DMS 273 (cell line): Measurements from ENCODE around the gene IMPA2.

ENCODE experiments used
- DNase-seq: peaks from one replicate; lab custom pipeline; 2025; ENCODE audit not compliant: unreplicated experiment; lab: John Stamatoyannopoulos, UW

Gene IMPA2

GRCh38 chr18:12046046-12046750 is 64.9 kb downstream of the IMPA2 start:
- no peak for DNase-seq

GRCh38 chr18:12046751-12047335 is 65.5 kb downstream of the IMPA2 start:
- DNase-seq: peak; percentile 20

GRCh38 chr18:12048010-12048826 is 66.9 kb downstream of the IMPA2 start:
- no peak for DNase-seq

DNA sequence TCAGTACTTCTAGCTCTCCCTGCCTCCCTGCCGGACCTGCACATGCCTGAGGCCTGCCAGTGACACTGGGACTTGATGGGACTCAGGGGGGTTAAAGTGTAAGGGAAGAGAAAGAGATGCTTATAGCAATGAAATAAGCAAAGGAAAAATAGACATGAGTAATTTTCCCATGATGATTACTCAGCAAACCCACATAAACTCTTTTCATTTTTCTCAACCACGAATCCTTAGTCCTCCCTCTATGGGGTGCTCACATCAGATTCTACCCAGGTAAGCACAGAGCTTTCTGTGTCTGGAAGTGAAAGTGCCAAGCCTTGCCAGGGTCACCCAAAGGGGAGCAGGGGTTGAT is 67.5 kb downstream of the IMPA2 start:
- DNase-seq: no peak

GRCh38 chr18:12049978-12050811 is 68.9 kb downstream of the IMPA2 start:
- DNase-seq: no peak

DNA sequence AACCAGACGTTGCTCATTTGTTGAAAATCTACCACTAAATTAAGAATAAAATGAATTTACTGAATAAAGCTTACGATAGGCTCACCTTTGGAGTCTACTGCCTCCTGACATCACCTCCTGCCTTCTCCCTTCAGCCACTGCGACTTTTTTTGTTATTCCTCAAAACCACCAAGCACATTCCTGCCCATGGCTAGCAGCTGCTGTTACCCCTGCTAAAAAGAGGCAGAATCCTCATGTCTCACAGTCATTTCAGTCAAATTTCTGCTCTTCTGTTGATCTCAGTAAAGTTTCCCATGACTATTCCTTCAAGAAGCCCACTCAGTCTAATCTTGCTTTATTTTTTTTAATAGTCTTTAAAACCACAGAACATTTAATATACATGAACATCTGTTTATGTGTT is 71.6 kb downstream of the IMPA2 start:
- peak; percentile 31 for DNase-seq

DNA sequence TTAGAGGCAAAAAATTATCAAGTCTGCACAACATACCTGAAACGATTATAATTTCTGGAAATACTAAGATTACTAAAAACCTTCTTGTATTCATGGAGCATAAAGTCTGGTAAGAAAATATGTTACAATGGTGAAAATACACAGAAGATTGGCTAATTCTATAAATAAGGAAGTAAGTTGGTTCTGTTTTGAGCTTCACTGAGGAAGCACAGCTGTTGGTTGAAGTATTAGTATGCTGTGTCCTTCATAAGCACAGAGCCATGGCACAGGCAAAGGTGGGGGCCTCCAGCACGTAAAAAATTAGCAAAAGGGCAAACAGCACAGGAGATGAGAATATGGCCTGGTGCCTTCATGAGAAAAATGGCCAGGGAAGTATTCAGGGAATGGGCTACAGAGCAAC is 72.0 kb downstream of the IMPA2 start:
- DNase-seq: peak; percentile 42

DNA sequence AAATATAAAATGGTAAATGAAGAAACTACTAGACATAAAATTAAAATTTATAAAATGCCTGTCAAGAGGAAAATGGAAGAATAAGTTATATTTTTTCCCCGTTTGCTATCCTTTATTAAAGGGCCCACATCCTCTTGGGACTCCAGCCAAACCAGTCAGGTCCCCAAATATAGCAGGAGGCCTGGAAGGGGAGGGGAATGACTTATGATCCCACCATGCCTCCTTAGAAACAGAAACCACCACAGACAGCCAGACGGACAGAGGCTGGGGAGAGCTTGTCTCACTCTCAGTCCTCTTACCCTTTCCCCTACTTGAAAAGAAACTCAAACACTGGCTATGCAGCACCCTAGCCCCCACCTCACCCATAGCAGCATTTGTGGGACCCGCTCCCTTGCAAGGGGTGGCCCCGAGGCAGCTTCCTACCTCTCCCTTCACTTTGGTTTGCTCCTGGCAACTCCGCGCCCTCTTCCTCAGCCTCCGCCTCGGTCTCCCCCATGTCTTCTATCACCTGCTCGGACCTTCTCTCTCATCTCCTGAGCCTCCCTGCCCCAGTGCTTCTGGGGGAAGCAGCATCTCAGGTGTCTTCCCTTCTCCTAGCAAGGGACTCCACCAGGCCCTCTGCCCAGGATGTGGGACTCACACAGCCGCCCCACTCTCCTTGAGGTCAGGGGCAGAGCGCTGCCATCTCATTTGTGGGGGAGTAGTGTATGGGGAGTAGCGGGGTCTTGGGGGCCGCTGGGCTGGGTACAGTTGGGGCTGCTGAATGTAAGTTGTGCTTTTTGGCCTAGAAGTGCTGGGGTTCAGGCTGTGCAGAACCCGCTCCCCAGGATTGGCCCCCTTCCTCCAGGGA is 75.0 kb downstream of the IMPA2 start:
- DNase-seq: no peak

DNA sequence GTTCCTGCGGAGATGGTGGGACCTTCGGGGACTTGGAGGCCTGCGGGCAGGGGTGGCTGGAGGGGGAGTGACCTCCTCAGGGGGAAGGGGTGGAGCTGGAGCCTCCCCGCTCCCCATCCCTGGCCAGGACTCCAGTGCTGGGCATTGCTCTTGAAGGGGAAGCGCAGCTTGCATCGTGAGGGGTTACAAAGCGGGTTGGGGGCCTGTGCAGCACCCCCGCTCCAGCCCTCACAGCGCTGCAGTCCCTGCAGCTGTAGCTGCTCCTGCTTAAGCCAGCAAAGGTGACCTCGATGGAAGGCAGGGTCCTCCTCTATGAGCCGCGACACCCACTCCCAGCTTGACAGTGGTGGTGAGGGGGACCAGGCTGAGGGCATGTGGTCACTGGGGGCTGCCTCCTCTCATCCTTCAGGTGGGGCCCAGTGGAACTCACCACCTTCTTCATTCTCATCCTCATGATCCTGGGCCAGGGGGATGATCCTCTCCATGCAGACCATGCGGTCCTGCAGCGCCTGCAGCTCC is 75.6 kb downstream of the IMPA2 start:
- no peak for DNase-seq

DNA sequence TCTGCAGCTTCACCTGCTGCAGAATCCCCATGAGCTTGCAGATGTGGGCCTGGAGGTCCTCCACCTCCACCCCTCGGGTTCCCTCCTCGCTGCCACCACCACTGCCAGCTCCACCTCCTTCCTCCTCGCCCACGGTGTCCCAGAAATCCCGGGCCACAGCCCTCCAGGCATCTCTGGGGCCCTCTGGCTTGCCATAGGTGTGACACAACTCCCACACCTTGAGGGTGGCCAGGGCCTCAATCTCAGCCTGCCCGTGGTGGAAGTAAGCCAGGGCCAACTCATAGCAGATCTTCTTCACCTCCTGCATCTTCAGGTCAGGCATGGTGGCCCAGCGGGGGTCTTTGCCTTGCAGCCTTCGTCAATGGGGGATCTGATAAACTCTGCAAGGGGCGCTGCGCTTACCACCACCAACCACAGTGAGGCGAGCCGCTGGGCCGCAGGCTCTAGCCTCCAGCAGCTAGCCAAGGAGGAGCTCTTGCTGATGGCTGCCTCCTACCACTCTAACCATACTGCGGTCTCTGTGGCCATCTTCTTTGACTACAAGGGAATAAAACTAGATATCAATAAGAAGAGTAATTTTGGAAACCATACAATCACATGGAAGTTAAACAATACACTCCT is 76.2 kb downstream of the IMPA2 start:
- DNase-seq: peak; percentile 25

DNA sequence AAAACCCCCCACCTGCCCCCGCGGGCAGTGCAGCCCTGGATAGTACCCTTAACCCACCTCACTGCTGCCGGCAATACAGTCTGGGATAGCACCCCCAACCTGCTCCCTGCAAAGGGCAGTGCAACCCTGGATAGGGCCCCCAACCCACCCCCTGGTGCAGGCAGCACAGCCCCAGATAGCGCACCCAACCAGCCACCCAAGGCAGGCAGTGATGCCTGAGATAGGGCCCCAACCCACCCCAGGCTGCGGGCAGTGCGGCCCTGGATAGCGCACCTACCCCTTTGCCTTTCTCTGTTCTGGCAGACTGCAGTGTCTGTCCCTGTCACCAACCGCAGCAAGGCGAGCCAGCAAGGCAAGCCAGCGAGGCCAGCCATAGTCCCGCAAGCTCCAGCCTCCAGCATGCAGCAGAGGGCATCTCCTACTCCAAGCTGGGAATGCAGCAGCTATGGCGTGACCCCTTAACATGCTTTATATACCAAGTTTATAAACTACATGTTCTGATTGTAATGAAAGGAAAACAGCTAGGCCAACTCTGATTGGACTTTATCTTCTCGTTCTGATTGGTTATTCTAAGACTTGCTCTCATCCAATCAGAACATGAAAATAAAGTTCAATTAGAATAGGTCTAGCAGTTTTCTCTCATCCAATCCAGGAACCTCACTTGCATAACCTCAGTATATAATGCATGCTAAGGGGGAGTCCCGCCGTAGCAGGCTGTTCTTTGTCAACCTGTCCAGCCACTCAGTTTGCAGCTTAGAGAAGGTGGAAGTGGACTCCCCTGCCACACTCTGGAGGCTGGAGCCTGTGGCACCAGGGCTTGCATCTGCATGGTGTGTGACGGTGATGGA is 78.3 kb downstream of the IMPA2 start:
- DNase-seq: no peak

GRCh38 chr18:12060182-12060870 is 79.0 kb downstream of the IMPA2 start:
- DNase-seq: no peak

DNA sequence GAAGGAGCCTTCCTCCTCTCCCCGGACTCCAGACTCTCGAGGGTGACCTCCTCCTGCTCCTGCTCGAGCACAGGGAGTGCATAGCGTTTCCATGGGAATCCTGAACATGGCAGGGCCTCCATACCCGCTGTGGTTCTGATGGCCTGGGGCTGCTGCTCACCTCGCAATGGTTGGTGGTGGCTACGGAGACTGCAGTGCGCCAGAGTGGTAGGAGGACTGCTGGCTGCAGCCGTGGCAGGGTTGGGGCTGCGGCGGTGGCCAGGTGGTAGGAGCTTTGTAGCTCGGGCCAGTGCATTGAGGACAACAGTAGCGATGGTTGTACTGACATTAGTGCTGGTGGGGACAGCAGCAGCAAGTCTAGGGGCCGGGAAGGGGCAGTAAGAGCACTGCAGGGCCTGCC is 80.4 kb downstream of the IMPA2 start:
- DNase-seq: no peak

DNA sequence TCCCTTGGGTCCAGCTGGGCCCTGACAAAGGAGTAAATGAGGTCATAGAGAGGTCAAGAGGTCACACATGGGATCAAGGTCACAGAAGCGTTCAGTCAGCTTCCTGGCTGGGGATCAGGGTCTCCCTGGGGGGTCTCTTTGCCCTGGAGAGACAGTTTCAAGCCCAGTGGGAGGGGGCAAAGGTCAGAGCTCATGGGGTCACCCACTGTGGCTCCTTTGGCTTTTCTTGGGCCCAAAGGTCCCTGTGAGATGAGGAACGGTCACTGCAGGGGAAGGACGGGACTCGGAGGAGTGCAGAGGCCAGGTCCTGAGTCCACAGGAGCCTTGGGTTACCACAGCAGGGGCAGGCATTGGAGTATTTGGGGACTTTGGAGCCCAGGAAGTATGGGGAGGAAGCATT is 81.7 kb downstream of the IMPA2 start:
- no peak for DNase-seq

DNA sequence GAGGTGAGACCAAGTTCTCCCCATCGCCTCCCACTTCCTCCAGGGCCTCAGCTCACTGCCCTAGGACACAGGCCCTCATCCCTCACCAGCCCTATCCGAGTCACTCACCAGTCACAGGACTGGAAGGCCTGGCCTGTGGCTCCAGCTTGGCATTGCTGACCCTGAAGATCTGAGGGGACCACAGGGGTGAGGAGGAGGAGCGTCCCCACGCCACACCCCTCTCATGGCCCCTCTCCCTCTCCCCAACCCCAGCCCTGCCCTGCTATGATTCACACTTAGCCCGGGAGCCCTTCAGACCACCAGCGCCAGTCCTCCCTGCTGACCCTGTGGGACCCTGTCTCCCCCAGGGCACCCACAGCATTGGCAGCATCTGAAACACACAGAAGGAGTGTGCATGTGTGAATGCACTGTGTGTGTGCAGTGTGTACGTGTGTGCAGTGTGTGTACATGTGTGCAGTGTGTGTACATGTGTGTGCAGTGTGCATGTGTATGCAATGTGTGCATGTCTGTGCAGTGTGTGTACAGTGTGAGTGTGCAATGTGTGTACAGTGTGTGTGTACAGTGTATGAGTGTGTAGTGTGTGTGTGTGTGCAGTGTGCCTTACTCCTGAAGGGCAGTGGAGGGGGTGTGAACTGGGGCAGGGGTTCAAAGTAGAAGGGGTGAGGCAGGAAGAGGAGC is 82.9 kb downstream of the IMPA2 start:
- DNase-seq: no peak

DNA sequence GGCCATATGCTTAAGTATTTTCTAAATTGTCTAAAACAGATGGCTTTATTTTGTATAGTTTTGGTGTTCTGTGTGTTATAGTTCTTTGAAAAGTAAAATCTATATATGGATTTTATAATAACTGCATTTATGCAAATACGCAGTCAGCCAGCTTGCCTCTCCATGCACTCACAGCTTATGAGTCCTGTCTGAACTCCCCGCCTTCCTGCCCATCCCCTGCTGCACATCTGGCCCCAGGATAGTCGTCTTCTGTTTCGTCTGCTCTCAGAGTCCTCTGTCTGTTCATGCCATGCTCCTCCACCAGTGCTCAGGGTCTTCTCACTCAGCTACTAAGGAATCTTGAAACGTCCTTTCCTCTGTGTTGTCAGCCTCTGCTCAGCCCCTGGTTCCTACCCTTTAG is 84.1 kb downstream of the IMPA2 start:
- DNase-seq: peak; percentile 39

- no peak for DNase-seq
These were observed 85.7 kb downstream of the IMPA2 start for GRCh38 chr18:12066910-12067511.
